WTC11 (cell line): ENCODE measurements around the gene RPL23. TPM values are rescaled to one million over a fixed set of nuclear protein-coding genes. Genes with fewer than 3 reads are reported as not detected.

Experiments
- ATAC-seq: fragments of 200-7000 bp; cut with Tn5 transposase; 2 replicates; pipeline ENCODE4 v1.10.0; 2021; ENCODE audit warnings: mild to moderate bottlenecking, moderate library complexity
- CTCF ChIA-PET: fragments of 300-600 bp; sonication (Branson Sonifier 250); formaldehyde crosslinking; loops from one replicate; lab custom pipeline; 2021; ENCODE audit warnings: antibody characterized with exemption; lab: Charles Lee
- POLR2A ChIA-PET: fragments of 350-600 bp; sonication (Branson Sonifier 250); formaldehyde crosslinking; loops from one replicate; lab custom pipeline; 2021; ENCODE audit warnings: antibody characterized with exemption; lab: Charles Lee
- DNase-seq: peaks from one replicate; pipeline ENCODE4 v3.0.0; 2021; ENCODE audit warnings: low spot score
- H3K27ac Mint-ChIP-seq: 2 replicates; pipeline ENCODE4 v1.8.0; 2021; ENCODE audit warnings: mixed read lengths
- H3K27me3 Mint-ChIP-seq: 2 replicates; pipeline ENCODE4 v1.8.0; 2021; ENCODE audit warnings: low read depth, mild to moderate bottlenecking, moderate library complexity, mixed read lengths
- H3K36me3 Mint-ChIP-seq: 2 replicates; pipeline ENCODE4 v1.8.0; 2021; ENCODE audit warnings: mixed read lengths
- H3K4me1 Mint-ChIP-seq: 2 replicates; pipeline ENCODE4 v1.8.0; 2022; ENCODE audit warnings: mixed read lengths
- H3K4me3 Mint-ChIP-seq: 2 replicates; pipeline ENCODE4 v1.8.0; 2021; ENCODE audit warnings: mild to moderate bottlenecking, moderate library complexity, mixed read lengths
- H3K9me3 Mint-ChIP-seq: 2 replicates; pipeline ENCODE4 v1.8.0; 2021; ENCODE audit warnings: mixed read lengths
- AFF4 ChIP-seq: sonication (generic); formaldehyde crosslinking; IDR thresholded peaks from 2 replicates; pipeline ENCODE4 v1.8.1; 2023; ENCODE audit warnings: mild to moderate bottlenecking, missing genetic modification reagents, borderline replicate concordance
- ATF1 ChIP-seq: sonication (generic); formaldehyde crosslinking; IDR thresholded peaks from 2 replicates; pipeline ENCODE4 v1.8.1; 2023; ENCODE audit warnings: mild to moderate bottlenecking, moderate library complexity, missing genetic modification reagents
- ATF2 ChIP-seq: sonication (generic); formaldehyde crosslinking; IDR thresholded peaks from 2 replicates; pipeline ENCODE4 v1.8.1; 2022; ENCODE audit warnings: low read depth, missing genetic modification reagents, borderline replicate concordance
- E2F5 ChIP-seq: sonication (generic); formaldehyde crosslinking; IDR thresholded peaks from 2 replicates; pipeline ENCODE4 v1.8.1; 2022; ENCODE audit warnings: mild to moderate bottlenecking, moderate library complexity, missing genetic modification reagents
- FOXJ3 ChIP-seq: sonication (generic); formaldehyde crosslinking; IDR thresholded peaks from 2 replicates; pipeline ENCODE4 v1.9.0; 2021; ENCODE audit warnings: missing genetic modification reagents, mild to moderate bottlenecking, borderline replicate concordance
- FOXK1 ChIP-seq: sonication (generic); formaldehyde crosslinking; IDR thresholded peaks from 2 replicates; pipeline ENCODE4 v1.8.0; 2022; ENCODE audit warnings: mild to moderate bottlenecking, moderate library complexity, missing genetic modification reagents
- GABPB1 ChIP-seq: sonication (generic); formaldehyde crosslinking; IDR thresholded peaks from 2 replicates; pipeline ENCODE4 v1.8.1; 2023; ENCODE audit warnings: mild to moderate bottlenecking, missing genetic modification reagents
- JAZF1 ChIP-seq: fragments of 250-450 bp; sonication (Bioruptor Pico); IDR thresholded peaks from 2 replicates; pipeline ENCODE4 v1.9.0; 2021; ENCODE audit warnings: moderate library complexity, mild to moderate bottlenecking, inconsistent platforms
- JUN ChIP-seq: sonication (generic); formaldehyde crosslinking; IDR thresholded peaks from 2 replicates; pipeline ENCODE4 v1.8.0; 2023; ENCODE audit warnings: mild to moderate bottlenecking, missing genetic modification reagents
- MXD4 ChIP-seq: fragments of 250-450 bp; sonication (Bioruptor Pico); IDR thresholded peaks from 2 replicates; pipeline ENCODE4 v1.8.0; 2021; ENCODE audit warnings: mild to moderate bottlenecking, moderate library complexity, borderline replicate concordance
- ZMAT4 ChIP-seq: fragments of 250-450 bp; sonication (Bioruptor Pico); IDR thresholded peaks from 2 replicates; pipeline ENCODE4 v1.9.0; 2021; ENCODE audit warnings: mild to moderate bottlenecking
- ZNF138 ChIP-seq: sonication (generic); formaldehyde crosslinking; conservative IDR thresholded peaks from 2 replicates; pipeline ENCODE4 v1.8.1; 2022; ENCODE audit warnings: mild to moderate bottlenecking, moderate library complexity, missing genetic modification reagents
- ZNF219 ChIP-seq: sonication (generic); formaldehyde crosslinking; IDR thresholded peaks from 2 replicates; pipeline ENCODE4 v1.8.0; 2023; ENCODE audit warnings: missing genetic modification reagents, mild to moderate bottlenecking, borderline replicate concordance
- ZNF232 ChIP-seq: sonication (generic); formaldehyde crosslinking; IDR thresholded peaks from 2 replicates; pipeline ENCODE4 v1.8.0; 2022; ENCODE audit warnings: mild to moderate bottlenecking, missing genetic modification reagents
- total RNA-seq: library from RNA; stranded (reverse); gene quantifications from 3 replicates; pipeline ENCODE4 v1.2.3, GENCODE V29; 2021
- TF ChIP-seq, protein P1 (sequence below): sonication (generic); formaldehyde crosslinking; IDR thresholded peaks from 2 replicates; pipeline ENCODE4 v1.8.1; 2022; ENCODE audit warnings: mild to moderate bottlenecking, missing genetic modification reagents, moderate library complexity, borderline replicate concordance
- TF ChIP-seq, protein P2 (sequence below): sonication (generic); formaldehyde crosslinking; conservative IDR thresholded peaks from 2 replicates; pipeline ENCODE4 v1.8.1; 2022; ENCODE audit warnings: mild to moderate bottlenecking, missing genetic modification reagents
- TF ChIP-seq, protein P3 (sequence below): sonication (generic); formaldehyde crosslinking; conservative IDR thresholded peaks from 2 replicates; pipeline ENCODE4 v1.8.1; 2023; ENCODE audit warnings: mild to moderate bottlenecking, low read depth, missing genetic modification reagents, moderate library complexity

The RPL23 gene
- total RNA-seq, 1 experiment from 2014 or later = 1,832 TPM

DNA sequence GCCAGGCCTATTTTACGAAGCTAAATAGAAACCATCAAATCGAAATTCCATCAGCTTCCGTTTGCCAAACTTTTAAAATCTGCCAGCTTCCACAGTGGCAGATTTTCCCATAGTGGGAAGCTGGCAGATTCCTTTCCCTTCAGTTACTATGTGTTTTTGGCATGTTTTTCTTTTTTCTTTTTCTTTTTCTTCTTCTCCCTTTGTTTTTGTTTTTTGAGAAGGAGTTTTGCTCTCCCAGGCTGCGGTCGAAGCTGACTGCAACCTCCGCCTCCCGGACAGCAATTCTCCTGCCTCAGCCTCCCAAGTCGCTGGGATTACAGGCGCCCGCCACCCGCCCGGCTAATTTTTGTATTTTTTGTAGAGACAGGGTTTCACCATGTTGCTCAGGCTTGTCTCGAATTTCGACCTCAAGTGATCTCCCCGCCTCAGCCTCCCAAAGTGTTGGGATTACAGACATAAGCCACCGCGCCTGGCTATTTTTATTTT, 27.7 kb downstream of the RPL23 start:
- TF ChIP-seq, protein P1, sequence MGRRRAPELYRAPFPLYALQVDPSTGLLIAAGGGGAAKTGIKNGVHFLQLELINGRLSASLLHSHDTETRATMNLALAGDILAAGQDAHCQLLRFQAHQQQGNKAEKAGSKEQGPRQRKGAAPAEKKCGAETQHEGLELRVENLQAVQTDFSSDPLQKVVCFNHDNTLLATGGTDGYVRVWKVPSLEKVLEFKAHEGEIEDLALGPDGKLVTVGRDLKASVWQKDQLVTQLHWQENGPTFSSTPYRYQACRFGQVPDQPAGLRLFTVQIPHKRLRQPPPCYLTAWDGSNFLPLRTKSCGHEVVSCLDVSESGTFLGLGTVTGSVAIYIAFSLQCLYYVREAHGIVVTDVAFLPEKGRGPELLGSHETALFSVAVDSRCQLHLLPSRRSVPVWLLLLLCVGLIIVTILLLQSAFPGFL = no peak
- no peak for TF ChIP-seq ATF2 (CRISPR knock-in tag)
- no peak for TF ChIP-seq ZMAT4
- TF ChIP-seq JAZF1 (CRISPR knock-in tag) = no peak
- TF ChIP-seq FOXJ3 (CRISPR knock-in tag) = no peak
- TF ChIP-seq ZNF219 = no peak
- no peak for TF ChIP-seq AFF4 (CRISPR knock-in tag)
- TF ChIP-seq, protein P2, sequence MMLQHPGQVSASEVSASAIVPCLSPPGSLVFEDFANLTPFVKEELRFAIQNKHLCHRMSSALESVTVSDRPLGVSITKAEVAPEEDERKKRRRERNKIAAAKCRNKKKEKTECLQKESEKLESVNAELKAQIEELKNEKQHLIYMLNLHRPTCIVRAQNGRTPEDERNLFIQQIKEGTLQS (CRISPR knock-in tag) = no peak
- TF ChIP-seq JUN (CRISPR knock-in tag) = no peak
- TF ChIP-seq ATF1 (CRISPR knock-in tag) = no peak
- TF ChIP-seq MXD4 (CRISPR knock-in tag) = no peak
- TF ChIP-seq ZNF232 (CRISPR knock-in tag) = no peak
- no peak for TF ChIP-seq ZNF138 (CRISPR knock-in tag)
- no peak for TF ChIP-seq GABPB1 (CRISPR knock-in tag)
- POLR2A ChIA-PET = interaction anchor here (1.4 to 1.8 kb wide), 4 partner anchors 21 to 44 kb away, joined by 3 to 10 read pairs (median 4); partner anchors contain the start of genes LASP1 and RPL23
- DNase-seq = no peak
- H3K27ac Mint-ChIP-seq = peak overlapping the region; percentile 99
- peak overlapping the region; percentile 97 for H3K4me3 Mint-ChIP-seq
- H3K27me3 Mint-ChIP-seq = peaks cover 9% of the 10 kb centered on the region; the same call in 1 of the 2 replicates
- no peak for ATAC-seq
- H3K36me3 Mint-ChIP-seq = peaks cover 3% of the 10 kb centered on the region
- peaks cover 14% of the 10 kb centered on the region for H3K4me1 Mint-ChIP-seq
- H3K9me3 Mint-ChIP-seq = no peaks in the 10 kb centered on the region
- CTCF ChIA-PET = interaction anchor here (0.9 kb wide), 1 partner anchor 349 kb away, joined by 4 read pairs; no protein-coding TSS in a partner anchor

- Mint-ChIP-seq H3K36me3 (peaks cover 10% of the 10 kb centered on the region), H3K27me3 (peaks cover 9% of the 10 kb centered on the region; the same call in 1 of the 2 replicates), H3K4me1 (peaks cover 14% of the 10 kb centered on the region), H3K27ac (peak within 1 kb of the TSS; percentile 99), H3K9me3 (no peaks in the 10 kb centered on the region), H3K4me3 (peak within 1 kb of the TSS; percentile 97)
- POLR2A ChIA-PET = interaction anchor here (1.4 to 1.8 kb wide), 4 partner anchors 22 to 44 kb away, joined by 3 to 10 read pairs (median 4); partner anchors contain the start of genes LASP1 and RPL23
- CTCF ChIA-PET = interaction anchor here (0.6 to 0.9 kb wide), 2 partner anchors 90 to 350 kb away, joined by 3 to 4 read pairs; no protein-coding TSS in a partner anchor
- ATAC-seq = peak; percentile 82
- DNase-seq = peak; percentile 97
- peak; percentile 98 for TF ChIP-seq FOXK1 (CRISPR knock-in tag)
- no peak for TF ChIP-seq AFF4 (CRISPR knock-in tag)
- peak; percentile 91 for TF ChIP-seq GABPB1 (CRISPR knock-in tag)
- TF ChIP-seq, protein P3, sequence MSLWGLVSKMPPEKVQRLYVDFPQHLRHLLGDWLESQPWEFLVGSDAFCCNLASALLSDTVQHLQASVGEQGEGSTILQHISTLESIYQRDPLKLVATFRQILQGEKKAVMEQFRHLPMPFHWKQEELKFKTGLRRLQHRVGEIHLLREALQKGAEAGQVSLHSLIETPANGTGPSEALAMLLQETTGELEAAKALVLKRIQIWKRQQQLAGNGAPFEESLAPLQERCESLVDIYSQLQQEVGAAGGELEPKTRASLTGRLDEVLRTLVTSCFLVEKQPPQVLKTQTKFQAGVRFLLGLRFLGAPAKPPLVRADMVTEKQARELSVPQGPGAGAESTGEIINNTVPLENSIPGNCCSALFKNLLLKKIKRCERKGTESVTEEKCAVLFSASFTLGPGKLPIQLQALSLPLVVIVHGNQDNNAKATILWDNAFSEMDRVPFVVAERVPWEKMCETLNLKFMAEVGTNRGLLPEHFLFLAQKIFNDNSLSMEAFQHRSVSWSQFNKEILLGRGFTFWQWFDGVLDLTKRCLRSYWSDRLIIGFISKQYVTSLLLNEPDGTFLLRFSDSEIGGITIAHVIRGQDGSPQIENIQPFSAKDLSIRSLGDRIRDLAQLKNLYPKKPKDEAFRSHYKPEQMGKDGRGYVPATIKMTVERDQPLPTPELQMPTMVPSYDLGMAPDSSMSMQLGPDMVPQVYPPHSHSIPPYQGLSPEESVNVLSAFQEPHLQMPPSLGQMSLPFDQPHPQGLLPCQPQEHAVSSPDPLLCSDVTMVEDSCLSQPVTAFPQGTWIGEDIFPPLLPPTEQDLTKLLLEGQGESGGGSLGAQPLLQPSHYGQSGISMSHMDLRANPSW (CRISPR knock-in tag) = no peak
- no peak for TF ChIP-seq E2F5 (CRISPR knock-in tag)
Measured at GRCh38 chr17:38824899-38825761, 28.4 kb downstream of the RPL23 start, which contains the start of gene CWC25. CWC25 (minus strand) TSS chr17:38825321; CDS start chr17:38825183, 138 bp downstream.
